NCI-H526 (cell line): Measurements from ENCODE around the gene TNNC1.
A peak's percentile ranks its signal among the peaks of the same experiment; 100 is the strongest.

Experiments used
- DNase-seq, 2 experiments: peaks; one replicate each; lab custom pipeline; 2025; lab: John Stamatoyannopoulos, UW

TNNC1 gene

GRCh38 chr3:52484680-52485461, 31.0 kb upstream of the TNNC1 start:
- DNase-seq, result no peak

- DNase-seq, result no peak
Observed at GRCh38 chr3:52483577-52484381, 29.9 kb upstream of the TNNC1 start.

- DNase-seq, result no peak
Observed at GRCh38 chr3:52483081-52483480, 29.2 kb upstream of the TNNC1 start.

- DNase-seq, result peak in 1 of 2 experiments; percentile 27
Observed at GRCh38 chr3:52481819-52482521, 28.1 kb upstream of the TNNC1 start.

- DNase-seq, result no peak
Observed at GRCh38 chr3:52480768-52481715, 27.2 kb upstream of the TNNC1 start.

- no peak for DNase-seq
Observed at GRCh38 chr3:52479877-52480575, 26.2 kb upstream of the TNNC1 start.

GRCh38 chr3:52479037-52479876, 25.4 kb upstream of the TNNC1 start:
- DNase-seq, result no peak

GRCh38 chr3:52477796-52478095, 23.9 kb upstream of the TNNC1 start:
- DNase-seq, result no peak

GRCh38 chr3:52477076-52477795, 23.4 kb upstream of the TNNC1 start:
- DNase-seq, result no peak

GRCh38 chr3:52473026-52473425, 19.2 kb upstream of the TNNC1 start:
- no peak for DNase-seq

- no peak for DNase-seq
Observed at GRCh38 chr3:52472239-52473000, 18.6 kb upstream of the TNNC1 start.

GRCh38 chr3:52471371-52472238, 17.8 kb upstream of the TNNC1 start:
- DNase-seq, result peak in 1 of 2 experiments; percentile 73

GRCh38 chr3:52470920-52471319, 17.1 kb upstream of the TNNC1 start:
- DNase-seq, result no peak

- DNase-seq, result no peak
Observed at GRCh38 chr3:52469001-52469400, 15.2 kb upstream of the TNNC1 start.

- DNase-seq, result no peak
Observed at GRCh38 chr3:52468336-52468735, 14.5 kb upstream of the TNNC1 start.

- DNase-seq, result no peak
Observed at GRCh38 chr3:52463416-52463815, 9.6 kb upstream of the TNNC1 start.

GRCh38 chr3:52461874-52462273, 8.0 kb upstream of the TNNC1 start:
- no peak for DNase-seq
